Left kidney (tissue), 2 donors: ENCODE data around the gene GLDN. TPM values are rescaled to one million over a fixed set of nuclear protein-coding genes. Genes with fewer than 3 reads are reported as not detected.

Experiments used
- DNase-seq: peaks from one replicate; pipeline ENCODE4 v3.0.0-alpha.2; 2013
- polyA plus RNA-seq: library from polyadenylated mRNA; unstranded; fragments of 120-200 nt; gene quantifications from one replicate; pipeline ENCODE4 v1.2.1, GENCODE V29; 2013; ENCODE audit not compliant: insufficient read length

The GLDN gene
- polyA plus RNA-seq, 1 donor: 0.28 TPM

- no peak for DNase-seq
These were observed 15.5 kb downstream of the GLDN start for GRCh38 chr15:51356983-51357382.

- no peak for DNase-seq
These were observed 18.5 kb downstream of the GLDN start for GRCh38 chr15:51359981-51360380.

GRCh38 chr15:51363383-51363782 is 21.9 kb downstream of the GLDN start:
- DNase-seq: no peak

GRCh38 chr15:51365417-51365816 is 24.0 kb downstream of the GLDN start:
- DNase-seq: no peak

- DNase-seq: no peak
These were observed 24.6 kb downstream of the GLDN start for GRCh38 chr15:51366071-51366470.

GRCh38 chr15:51366920-51367319 is 25.5 kb downstream of the GLDN start:
- DNase-seq: no peak

- no peak for DNase-seq
These were observed 26.0 kb downstream of the GLDN start for GRCh38 chr15:51367322-51367976.

- DNase-seq: no peak
These were observed 26.9 kb downstream of the GLDN start for GRCh38 chr15:51368307-51368706.

- DNase-seq: no peak
These were observed 27.4 kb downstream of the GLDN start for GRCh38 chr15:51368751-51369450.

- DNase-seq: no peak
These were observed 28.0 kb downstream of the GLDN start for GRCh38 chr15:51369451-51369761.

- DNase-seq: no peak
These were observed 29.8 kb downstream of the GLDN start for GRCh38 chr15:51371266-51371665.

GRCh38 chr15:51374131-51374530 is 32.7 kb downstream of the GLDN start:
- DNase-seq: no peak

GRCh38 chr15:51375966-51376640 is 34.6 kb downstream of the GLDN start:
- DNase-seq: no peak

GRCh38 chr15:51377038-51377786 is 35.8 kb downstream of the GLDN start:
- DNase-seq: no peak

GRCh38 chr15:51378406-51378805 is 37.0 kb downstream of the GLDN start:
- DNase-seq: no peak

GRCh38 chr15:51379390-51379789 is 37.9 kb downstream of the GLDN start:
- DNase-seq: no peak

- peak; percentile 65 for DNase-seq
These were observed 39.7 kb downstream of the GLDN start for GRCh38 chr15:51380999-51381806.

GRCh38 chr15:51382787-51383186 is 41.3 kb downstream of the GLDN start:
- peak; percentile 50 for DNase-seq

- no peak for DNase-seq
These were observed 44.6 kb downstream of the GLDN start for GRCh38 chr15:51386029-51386428.

GRCh38 chr15:51386486-51386885 is 45.0 kb downstream of the GLDN start:
- DNase-seq: no peak

GRCh38 chr15:51386960-51387698 is 45.7 kb downstream of the GLDN start:
- no peak for DNase-seq
